ENCODE measurements around the gene MLPH.
A peak's percentile ranks its signal among the peaks of the same experiment; 100 is the strongest.
"Not testable (repeated sequence)": the region's sequence is repeated elsewhere in the genome, so short reads cannot be mapped to it uniquely, and the experiment has no call there.

The MLPH gene

GRCh38 chr2:237457388-237457941 lies 29.6 kb upstream of the MLPH start:
- no peak for DNase-seq (ENCODE audit: low read depth)

- DNase-seq (ENCODE audit: low read depth), result no peak
These were observed 28.5 kb upstream of the MLPH start for GRCh38 chr2:237458519-237458918.

- DNase-seq (ENCODE audit: low read depth), result no peak
These were observed 27.8 kb upstream of the MLPH start for GRCh38 chr2:237459226-237459625.

GRCh38 chr2:237459741-237460174 lies 27.3 kb upstream of the MLPH start:
- no peak for DNase-seq (ENCODE audit: low read depth)

- DNase-seq (ENCODE audit: low read depth), result no peak
These were observed 22.2 kb upstream of the MLPH start for GRCh38 chr2:237464757-237465391.

- no peak for DNase-seq (ENCODE audit: low read depth)
These were observed 21.4 kb upstream of the MLPH start for GRCh38 chr2:237465515-237466148.

- no peak for DNase-seq (ENCODE audit: low read depth)
These were observed 20.8 kb upstream of the MLPH start for GRCh38 chr2:237466211-237466610.

- no peak for DNase-seq (ENCODE audit: low read depth)
These were observed 19.4 kb upstream of the MLPH start for GRCh38 chr2:237467447-237468179.

GRCh38 chr2:237469410-237469809 lies 17.6 kb upstream of the MLPH start:
- DNase-seq (ENCODE audit: low read depth), result not testable (repeated sequence)

GRCh38 chr2:237469849-237470248 lies 17.2 kb upstream of the MLPH start:
- no peak for DNase-seq (ENCODE audit: low read depth)

GRCh38 chr2:237470914-237471313 lies 16.1 kb upstream of the MLPH start:
- DNase-seq (ENCODE audit: low read depth), result no peak

- DNase-seq (ENCODE audit: low read depth), result peak; percentile 36
These were observed 15.4 kb upstream of the MLPH start for GRCh38 chr2:237471438-237472186.

- DNase-seq (ENCODE audit: low read depth), result no peak
These were observed 14.8 kb upstream of the MLPH start for GRCh38 chr2:237472187-237472712.

GRCh38 chr2:237472909-237473877 lies 13.9 kb upstream of the MLPH start:
- no peak for DNase-seq (ENCODE audit: low read depth)

- DNase-seq (ENCODE audit: low read depth), result no peak
These were observed 13.1 kb upstream of the MLPH start for GRCh38 chr2:237473878-237474441.

- no peak for DNase-seq (ENCODE audit: low read depth)
These were observed 12.6 kb upstream of the MLPH start for GRCh38 chr2:237474442-237474911.

GRCh38 chr2:237474931-237475703 lies 11.9 kb upstream of the MLPH start:
- peak; percentile 76 for DNase-seq (ENCODE audit: low read depth)

- peak; percentile 54 for DNase-seq (ENCODE audit: low read depth)
These were observed 11.3 kb upstream of the MLPH start for GRCh38 chr2:237475704-237476141.

- DNase-seq (ENCODE audit: low read depth), result no peak
These were observed 9.0 kb upstream of the MLPH start for GRCh38 chr2:237478095-237478494.

All from activated T-cell treated with anti-CD3 and anti-CD28 coated beads for 48 hours (primary cell).